Activated CD4-positive, alpha-beta T cell treated with anti-CD3 and anti-CD28 coated beads, Interleukin-2, amount 10 ng/mL, durations not matched to agents 7 days and 5 days (primary cell): ENCODE data around the gene CSTA. TPM values are rescaled to one million over a fixed set of nuclear protein-coding genes. Genes with fewer than 3 reads are reported as not detected.

ENCODE experiments used
- CTCF ChIA-PET: fragments of 350-600 bp; sonication (Branson Sonifier 250); formaldehyde crosslinking; loops from one replicate; lab custom pipeline; 2021; ENCODE audit warnings: antibody characterized with exemption; lab: Charles Lee
- POLR2A ChIA-PET: fragments of 350-600 bp; sonication (Branson Sonifier 250); formaldehyde crosslinking; loops from one replicate; lab custom pipeline; 2021; ENCODE audit warnings: antibody characterized with exemption; lab: Charles Lee
- DNase-seq: peaks from one replicate; pipeline ENCODE4 v3.0.0-alpha.2; 2020
- H3K27ac Mint-ChIP-seq: one replicate; pipeline ENCODE4 v1.8.0; 2021; ENCODE audit warnings: mild to moderate bottlenecking, moderate library complexity, mixed read lengths
- H3K27me3 Mint-ChIP-seq: one replicate; pipeline ENCODE4 v1.8.0; 2021; ENCODE audit warnings: mixed read lengths
- H3K36me3 Mint-ChIP-seq: one replicate; pipeline ENCODE4 v1.8.0; 2021; ENCODE audit warnings: low read depth, mixed read lengths
- H3K4me1 Mint-ChIP-seq: one replicate; pipeline ENCODE4 v1.8.0; 2021; ENCODE audit warnings: mixed read lengths
- H3K4me3 Mint-ChIP-seq: one replicate; pipeline ENCODE4 v1.8.0; 2021; ENCODE audit warnings: mild to moderate bottlenecking, moderate library complexity, mixed read lengths
- H3K9me3 Mint-ChIP-seq: one replicate; pipeline ENCODE4 v1.8.0; 2021; ENCODE audit warnings: mixed read lengths
- total RNA-seq, 2 experiments: library from RNA; stranded (reverse); gene quantifications; one replicate each; pipeline ENCODE4 v1.2.3, GENCODE V29; 2021

CSTA gene
- total RNA-seq, 2 experiments from 2014 or later, result not detected

DNA sequence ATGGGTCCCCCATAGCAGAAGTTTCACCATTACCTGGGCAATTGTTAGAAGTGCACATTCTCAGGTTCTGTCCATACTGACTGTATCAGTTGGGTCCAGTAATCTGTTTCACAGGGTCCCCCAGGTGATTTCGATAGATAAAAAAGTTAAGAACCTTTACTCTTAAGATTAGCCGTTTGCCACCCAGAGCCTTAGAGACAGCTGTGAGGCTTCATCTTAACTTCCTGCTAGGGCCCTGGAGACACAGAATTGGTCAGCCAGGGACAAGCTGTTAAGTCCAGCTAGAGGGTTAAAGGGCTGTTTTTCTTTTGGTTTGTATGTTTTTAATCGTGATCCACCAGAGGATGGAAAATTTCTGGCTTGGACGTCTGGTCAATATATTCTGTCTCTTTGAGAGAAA lies 65.6 kb downstream of the CSTA start:
- no peak for DNase-seq
- POLR2A ChIA-PET, result no interaction called here
- H3K36me3 Mint-ChIP-seq, result peaks cover 16% of the 10 kb centered on the region
- CTCF ChIA-PET, result interaction anchor here (0.7 kb wide), 2 partner anchors 17 to 288 kb away, joined by 3 read pairs; no protein-coding TSS in a partner anchor
- no peaks in the 10 kb centered on the region for H3K9me3 Mint-ChIP-seq
- no peak overlapping the region for H3K27ac Mint-ChIP-seq
- no peaks in the 10 kb centered on the region for H3K27me3 Mint-ChIP-seq
- no peak overlapping the region for H3K4me3 Mint-ChIP-seq
- peaks cover 48% of the 10 kb centered on the region for H3K4me1 Mint-ChIP-seq

Other genes with a start within 250 kb of the CSTA start
- gene CASR, start 141.6 kb upstream of the CSTA start, total RNA-seq, result under 1 TPM in 1 of 2 experiments, not detected in 1; 0.06 TPM
- gene MIX23, start 58.0 kb downstream of the CSTA start, total RNA-seq, result 10 to 100 TPM; 29.4 to 43.1 TPM
- gene FAM162A, start 58.9 kb downstream of the CSTA start, total RNA-seq, result 10 to 100 TPM; 48.3 to 48.4 TPM
- gene WDR5B, start 90.8 kb downstream of the CSTA start, total RNA-seq, result 1 to 10 TPM; 5.1 to 5.8 TPM
- 10 to 100 TPM; 48.8 to 53.3 TPM for gene KPNA1, start 189.7 kb downstream of the CSTA start, total RNA-seq
- gene PARP9, start 239.1 kb downstream of the CSTA start, total RNA-seq, result 100 to 1,000 TPM; 172 to 186 TPM
- 100 to 1,000 TPM; 162 to 189 TPM for gene DTX3L, start 239.1 kb downstream of the CSTA start, total RNA-seq